ENCODE measurements around the gene HID1. TPM values are rescaled to one million over a fixed set of nuclear protein-coding genes. Genes with fewer than 3 reads are reported as not detected.

The HID1 gene
- total RNA-seq, 1 experiment from 2014 or later = 12.7 TPM

GRCh38 chr17:74930535-74931036, 42.0 kb downstream of the HID1 start:
- Mint-ChIP-seq H3K4me3 (no peak overlapping the region), H3K27me3 (ENCODE audit: low read depth) (peaks cover 97% of the 10 kb centered on the region), H3K36me3 (ENCODE audit: insufficient read depth in 1 of 3, low read depth in 3 of 3) (no peaks in the 10 kb centered on the region), H3K27ac (no peak overlapping the region; a peak in 1 of 7 replicates), H3K9me3 (no peaks in the 10 kb centered on the region; a peak in 1 of 5 replicates), H3K4me1 (peaks cover 6 to 13% of the 10 kb centered on the region in 2 experiments)
- Histone ChIP-seq H2BK5ac (ENCODE audit: insufficient read length, low read length) (no peak overlapping the region), H2BK15ac (ENCODE audit: low read depth, low read length) (no peak overlapping the region), H2AFZ (ENCODE audit: low read length) (no peak overlapping the region), H2BK20ac (ENCODE audit: low read depth, low read length, poor library complexity, severe bottlenecking) (no peak overlapping the region), H3K23ac (ENCODE audit: insufficient read length, low read depth, low read length) (no peak overlapping the region), H4K5ac (ENCODE audit: insufficient read length, low read depth, low read length) (no peak overlapping the region), H3K4me1 (ENCODE audit: insufficient read depth, low read length) (no peaks in the 10 kb centered on the region; the same call in 1 of the 2 replicates), H3K79me1 (ENCODE audit: insufficient read depth, low read depth, low read length, poor library complexity, severe bottlenecking) (no peaks in the 10 kb centered on the region), H4K91ac (ENCODE audit: insufficient read length, low read depth, low read length) (no peak overlapping the region), H2BK12ac (ENCODE audit: insufficient read length, low read depth, low read length) (no peak overlapping the region), H3K9me3 (ENCODE audit: control insufficient read depth, low read depth, low read length) (no peaks in the 10 kb centered on the region), H3K79me2 (ENCODE audit: insufficient read depth, low read length) (no peaks in the 10 kb centered on the region), H3K4ac (ENCODE audit: low read depth, low read length) (no peak overlapping the region), H3K27ac (ENCODE audit: insufficient read length, low read depth, low read length) (no peak overlapping the region), H2AK5ac (ENCODE audit: insufficient read length, low read length) (no peak overlapping the region), H3K4me2 (ENCODE audit: insufficient read depth, insufficient read length, low read length) (no peak overlapping the region), H2BK120ac (ENCODE audit: low read depth, low read length, poor library complexity, severe bottlenecking) (no peak overlapping the region), H3K27me3 (ENCODE audit: insufficient read depth, low read length) (peaks cover 26% of the 10 kb centered on the region), H4K8ac (replicated peaks; ENCODE audit: insufficient read length, low read depth, low read length) (no peak overlapping the region), H3K56ac (ENCODE audit: insufficient read length, low read depth, low read length) (no peak overlapping the region), H3K14ac (ENCODE audit: insufficient read depth, low read length) (no peak overlapping the region), H3T11ph (ENCODE audit: low read length) (no peak overlapping the region), H4K20me1 (ENCODE audit: control insufficient read depth, insufficient read depth, insufficient read length) (no peaks in the 10 kb centered on the region), H3K9ac (ENCODE audit: extremely low read depth, insufficient read length, low read length) (no peak overlapping the region), H3K18ac (ENCODE audit: insufficient read length, low read depth, low read length) (no peak overlapping the region), H3K23me2 (ENCODE audit: insufficient read length, low read depth, low read length, poor library complexity, severe bottlenecking) (peaks cover 5% of the 10 kb centered on the region)
- no CpG with 5 or more reads among the region's 24 CpGs for WGBS (ENCODE audit: extremely low coverage, insufficient read length, low lambda C conversion rate)
- peak; percentile 27 for DNase-seq
- TF ChIP-seq, protein P1, sequence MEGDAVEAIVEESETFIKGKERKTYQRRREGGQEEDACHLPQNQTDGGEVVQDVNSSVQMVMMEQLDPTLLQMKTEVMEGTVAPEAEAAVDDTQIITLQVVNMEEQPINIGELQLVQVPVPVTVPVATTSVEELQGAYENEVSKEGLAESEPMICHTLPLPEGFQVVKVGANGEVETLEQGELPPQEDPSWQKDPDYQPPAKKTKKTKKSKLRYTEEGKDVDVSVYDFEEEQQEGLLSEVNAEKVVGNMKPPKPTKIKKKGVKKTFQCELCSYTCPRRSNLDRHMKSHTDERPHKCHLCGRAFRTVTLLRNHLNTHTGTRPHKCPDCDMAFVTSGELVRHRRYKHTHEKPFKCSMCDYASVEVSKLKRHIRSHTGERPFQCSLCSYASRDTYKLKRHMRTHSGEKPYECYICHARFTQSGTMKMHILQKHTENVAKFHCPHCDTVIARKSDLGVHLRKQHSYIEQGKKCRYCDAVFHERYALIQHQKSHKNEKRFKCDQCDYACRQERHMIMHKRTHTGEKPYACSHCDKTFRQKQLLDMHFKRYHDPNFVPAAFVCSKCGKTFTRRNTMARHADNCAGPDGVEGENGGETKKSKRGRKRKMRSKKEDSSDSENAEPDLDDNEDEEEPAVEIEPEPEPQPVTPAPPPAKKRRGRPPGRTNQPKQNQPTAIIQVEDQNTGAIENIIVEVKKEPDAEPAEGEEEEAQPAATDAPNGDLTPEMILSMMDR (conservative IDR thresholded peaks at IDR 0.05) = no peak

Measured in H9 (cell line).